AG09319 (cell line): ENCODE results near the gene CRACDL.

ENCODE experiments used
- DNase-seq: peaks from one replicate; pipeline ENCODE4 v3.0.0-alpha.2; 2010; ENCODE audit warnings: low read depth; ENCODE audit errors: extremely low read depth
- TF ChIP-seq, protein P1 (sequence below): IDR thresholded peaks from 2 replicates; pipeline ENCODE4 v1.5.1; 2011; ENCODE audit warnings: low read depth, mild to moderate bottlenecking, inconsistent platforms, low read length, moderate library complexity

Gene CRACDL

GRCh38 chr2:98910349-98911125 is 25.5 kb downstream of the CRACDL start:
- TF ChIP-seq, protein P1, sequence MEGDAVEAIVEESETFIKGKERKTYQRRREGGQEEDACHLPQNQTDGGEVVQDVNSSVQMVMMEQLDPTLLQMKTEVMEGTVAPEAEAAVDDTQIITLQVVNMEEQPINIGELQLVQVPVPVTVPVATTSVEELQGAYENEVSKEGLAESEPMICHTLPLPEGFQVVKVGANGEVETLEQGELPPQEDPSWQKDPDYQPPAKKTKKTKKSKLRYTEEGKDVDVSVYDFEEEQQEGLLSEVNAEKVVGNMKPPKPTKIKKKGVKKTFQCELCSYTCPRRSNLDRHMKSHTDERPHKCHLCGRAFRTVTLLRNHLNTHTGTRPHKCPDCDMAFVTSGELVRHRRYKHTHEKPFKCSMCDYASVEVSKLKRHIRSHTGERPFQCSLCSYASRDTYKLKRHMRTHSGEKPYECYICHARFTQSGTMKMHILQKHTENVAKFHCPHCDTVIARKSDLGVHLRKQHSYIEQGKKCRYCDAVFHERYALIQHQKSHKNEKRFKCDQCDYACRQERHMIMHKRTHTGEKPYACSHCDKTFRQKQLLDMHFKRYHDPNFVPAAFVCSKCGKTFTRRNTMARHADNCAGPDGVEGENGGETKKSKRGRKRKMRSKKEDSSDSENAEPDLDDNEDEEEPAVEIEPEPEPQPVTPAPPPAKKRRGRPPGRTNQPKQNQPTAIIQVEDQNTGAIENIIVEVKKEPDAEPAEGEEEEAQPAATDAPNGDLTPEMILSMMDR = no peak
- DNase-seq = no peak

- TF ChIP-seq, protein P1 = no peak
- no peak for DNase-seq
Measured at GRCh38 chr2:98909317-98910211, 26.5 kb downstream of the CRACDL start.

GRCh38 chr2:98908931-98909316 is 27.1 kb downstream of the CRACDL start:
- TF ChIP-seq, protein P1 = no peak
- no peak for DNase-seq

GRCh38 chr2:98907966-98908905 is 27.8 kb downstream of the CRACDL start:
- DNase-seq = no peak
- TF ChIP-seq, protein P1 = no peak

DNA sequence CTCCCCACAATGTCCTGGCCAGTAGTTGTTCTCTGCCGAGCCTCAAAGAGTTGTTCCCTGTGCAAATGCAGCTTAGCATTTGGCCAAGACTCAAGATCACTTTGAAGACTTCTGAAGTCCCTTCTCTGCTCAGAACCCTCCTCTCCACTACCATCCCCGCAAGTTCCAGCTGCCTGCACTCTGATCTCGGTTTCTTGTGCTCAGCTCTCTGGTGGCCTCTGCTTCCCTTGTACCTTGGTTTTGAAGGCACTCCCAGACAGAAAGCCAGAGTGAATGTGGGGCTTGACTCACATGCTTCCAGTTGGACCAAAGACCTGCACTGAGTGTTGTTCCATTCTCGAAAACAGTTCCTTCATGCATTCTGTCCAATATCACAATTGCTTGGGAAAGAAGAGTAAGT is 28.6 kb downstream of the CRACDL start:
- TF ChIP-seq, protein P1 = no peak
- no peak for DNase-seq

GRCh38 chr2:98903767-98904485 is 32.1 kb downstream of the CRACDL start:
- no peak for DNase-seq
- TF ChIP-seq, protein P1 = no peak
